GM12878 (cell line): ENCODE results near the gene NLRP6. TPM values are rescaled to one million over a fixed set of nuclear protein-coding genes. Genes with fewer than 3 reads are reported as not detected.

Experiments used
- ATAC-seq: fragments of 200-7000 bp; cut with Tn5 transposase; 3 replicates; pipeline ENCODE4 v1.9.1; 2020; ENCODE audit warnings: mild to moderate bottlenecking, moderate library complexity
- BruUV-seq: library from RNA; stranded (reverse); fragments of 400-500 nt; replicated peaks from 2 replicates; lab custom pipeline; 2021; lab: Mats Ljungman, UMichigan
- CTCF ChIA-PET: fragments of 300-600 bp; sonication (Branson Sonifier 250); formaldehyde crosslinking; extraction: SDS; loops from one replicate; lab custom pipeline; 2021; ENCODE audit warnings: inconsistent platforms; lab: Yijun Ruan, JAX
- POLR2A ChIA-PET: fragments of 350-600 bp; formaldehyde crosslinking; extraction: SDS; loops from one replicate; lab custom pipeline; 2021; ENCODE audit warnings: inconsistent platforms; lab: Charles Lee
- RAD21 ChIA-PET: fragments of 300-600 bp; sonication (Branson Sonifier 250); formaldehyde crosslinking; loops from one replicate; lab custom pipeline; 2023; ENCODE audit warnings: antibody characterized with exemption; ENCODE audit not compliant: unreplicated experiment; lab: Charles Lee
- SMC1A ChIA-PET: fragments of 300-600 bp; sonication (Branson Sonifier 250); formaldehyde crosslinking; loops from one replicate; lab custom pipeline; 2023; ENCODE audit not compliant: unreplicated experiment, uncharacterized antibody; lab: Charles Lee
- DNase-seq: peaks from one replicate; pipeline ENCODE4 v3.0.0-alpha.2; 2011; ENCODE audit warnings: low read depth, low spot score
- FAIRE-seq: peaks from 3 replicates; lab custom pipeline; 2011; peaks lifted over from hg19 to GRCh38; lab: Jason Lieb, UNC
- H2AFZ ChIP-seq: 2 replicates; pipeline ENCODE4 v1.6.0; 2011; ENCODE audit warnings: low read depth, low read length, control low read depth; ENCODE audit not compliant: control insufficient read depth
- H3K27ac ChIP-seq: 2 replicates; pipeline ENCODE4 v1.5.1; 2011; ENCODE audit warnings: control low read depth; ENCODE audit not compliant: control insufficient read depth, insufficient read depth
- H3K27me3 ChIP-seq, 2 experiments: replicated peaks in 1 of 2; 2 replicates each; pipeline versions ENCODE4 v1.6.0 to v1.6.1; 2011; ENCODE audit warnings: low read length in 1 of 2; ENCODE audit not compliant: control insufficient read depth in 2 of 2, insufficient read depth in 2 of 2
- H3K36me3 ChIP-seq, 2 experiments: 2 replicates each; pipeline ENCODE4 v1.5.1; 2011; ENCODE audit warnings: low read length in 1 of 2; ENCODE audit not compliant: control insufficient read depth in 2 of 2, insufficient read depth in 2 of 2
- H3K4me1 ChIP-seq: 2 replicates; pipeline ENCODE4 v1.6.1; 2011; ENCODE audit warnings: mild to moderate bottlenecking, low read length, moderate library complexity, mixed read lengths; ENCODE audit not compliant: control insufficient read depth, insufficient read depth
- H3K4me2 ChIP-seq: 2 replicates; pipeline ENCODE4 v1.6.0; 2011; ENCODE audit warnings: control low read depth; ENCODE audit not compliant: control insufficient read depth, insufficient read depth
- H3K4me3 ChIP-seq: fragments of 200-600 bp; sonication (generic); 2 replicates; pipeline ENCODE4 v1.5.1; 2016
- H3K79me2 ChIP-seq: 2 replicates; pipeline ENCODE4 v1.6.0; 2011; ENCODE audit warnings: low read length; ENCODE audit not compliant: control insufficient read depth, insufficient read depth
- H3K9ac ChIP-seq: 2 replicates; pipeline ENCODE4 v1.8.0; 2011; ENCODE audit warnings: low read length, control low read depth, mixed read lengths; ENCODE audit not compliant: control insufficient read depth, insufficient read depth
- H3K9me3 ChIP-seq: replicated peaks from 3 replicates; pipeline ENCODE4 v1.5.1; 2011; ENCODE audit warnings: mild to moderate bottlenecking, low read length; ENCODE audit not compliant: control insufficient read depth, insufficient read depth
- H4K20me1 ChIP-seq: 2 replicates; pipeline ENCODE4 v1.6.0; 2011; ENCODE audit not compliant: control insufficient read depth, insufficient read depth
- CEBPZ ChIP-seq: fragments of 150-350 bp; IDR thresholded peaks from 2 replicates; pipeline ENCODE4 v1.6.1; 2016; ENCODE audit warnings: low read depth, low read length
- GATAD2B ChIP-seq: fragments of 450-650 bp; conservative IDR thresholded peaks from 2 replicates; pipeline ENCODE4 v1.6.1; 2017; ENCODE audit warnings: low read depth, mild to moderate bottlenecking, moderate library complexity
- IKZF2 ChIP-seq, 2 experiments: fragments of 450-650 bp; IDR thresholded peaks; 2 replicates each; pipeline ENCODE4 v1.6.1; 2017; ENCODE audit warnings: mild to moderate bottlenecking in 2 of 2, moderate library complexity in 2 of 2
- KAT2A ChIP-seq: conservative IDR thresholded peaks from 2 replicates; pipeline ENCODE4 v1.6.1; 2011; ENCODE audit warnings: low read depth, low read length; ENCODE audit not compliant: control insufficient read depth
- NRF1 ChIP-seq: conservative IDR thresholded peaks from 2 replicates; pipeline ENCODE4 v1.6.1; 2011; ENCODE audit warnings: mild to moderate bottlenecking, low read depth, low read length, improper control_type of control experiment
- PAX8 ChIP-seq: fragments of 450-650 bp; IDR thresholded peaks from 2 replicates; pipeline ENCODE4 v1.6.1; 2017; ENCODE audit warnings: mild to moderate bottlenecking, moderate library complexity
- POLR2A ChIP-seq: IDR thresholded peaks from 2 replicates; pipeline ENCODE4 v1.6.1; 2011; ENCODE audit warnings: low read depth, mild to moderate bottlenecking, low read length
- POLR2AphosphoS2 ChIP-seq: IDR thresholded peaks from 2 replicates; pipeline ENCODE4 v1.6.1; 2011; ENCODE audit warnings: low read depth, mild to moderate bottlenecking, low read length, improper control_type of control experiment, moderate library complexity
- ZNF217 ChIP-seq: fragments of 450-650 bp; IDR thresholded peaks from 2 replicates; pipeline ENCODE4 v1.6.1; 2017; ENCODE audit warnings: antibody characterized with exemption, mild to moderate bottlenecking
- ZSCAN29 ChIP-seq: fragments of 450-650 bp; IDR thresholded peaks from 2 replicates; pipeline ENCODE4 v1.6.1; 2017; ENCODE audit warnings: mild to moderate bottlenecking, moderate library complexity
- WGBS: methylation state at CpG from one replicate; pipeline ENCODE4 v1.1.6; 2016; ENCODE audit warnings: low lambda C conversion rate; ENCODE audit not compliant: insufficient replicate concordance, insufficient coverage; ENCODE audit errors: missing lambda C conversion rate; 5-methylcytosine and 5-hydroxymethylcytosine counted together
- in situ Hi-C: fragments of 300-500 bp; cut with MboI; formaldehyde crosslinking; loops from 9 replicates; pipeline ENCODE4 v1.14.3; 2018; ENCODE audit warnings: mixed read lengths
- intact Hi-C: fragments of 100-400 bp; cut with micrococcal nuclease; formaldehyde crosslinking; loops from one replicate; pipeline ENCODE4 v1.14.2; 2022; ENCODE audit not compliant: unreplicated experiment
- polyA plus RNA-seq, 11 experiments: library from polyadenylated mRNA; depleted of rRNA in 4 of 11; unstranded in 6 of 11; stranded (reverse) in 5 of 11; fragments of >200 nt; fragmentation: Nextera tagmentation in 4 of 11; fragmentation: Illumina TruSeq in 1 of 11; extraction: Ambion mirVana in 4 of 11; extraction: Trizol in 1 of 11; gene quantifications; 1 replicate in 1 of 11; 2 replicates in 10 of 11; pipeline versions ENCODE4 v1.2.1 to v1.2.3, GENCODE V29; 2011 to 2016; ENCODE audit warnings: inconsistent platforms in 2 of 11, missing spikeins in 2 of 11, low read depth in 1 of 11
- total RNA-seq, 4 experiments: library from RNA; depleted of rRNA in 3 of 4; stranded (reverse); fragments of >200 nt in 3 of 4; fragmentation: Illumina TruSeq in 1 of 4; extraction: Trizol in 1 of 4; gene quantifications; 2 replicates each; pipeline versions ENCODE4 v1.2.1 to v1.2.3, GENCODE V29; 2013 to 2021

The NLRP6 gene
- total and polyA plus RNA-seq, 10 of the 15 experiments (the other 5 are each of a cell fraction or from before 2014, with no cell fraction given): 0.03 to 0.11 TPM; not detected in 8

GRCh38 chr11:294780-295179, 16.6 kb downstream of the NLRP6 start:
- H3K4me2 ChIP-seq: no peak overlapping the region
- in situ Hi-C loops (no loop called here), intact Hi-C loops (no loop called here)
- ChIA-PET RAD21 (interaction anchor here (0.8 kb wide), 1 partner anchor 11 kb away, joined by 3 read pairs; no protein-coding TSS in a partner anchor), SMC1A (interaction anchor here (1.2 to 1.5 kb wide), 3 partner anchors 11 to 34 kb away, joined by 3 read pairs; no protein-coding TSS in a partner anchor), POLR2A (interaction anchor here (1.5 kb wide), 1 partner anchor 10 kb away, joined by 4 read pairs; no protein-coding TSS in a partner anchor), CTCF (no interaction called here)
- no peaks in the 10 kb centered on the region; a peak in 1 of 4 replicates for H3K27me3 ChIP-seq
- no peaks in the 10 kb centered on the region for H3K4me1 ChIP-seq
- H3K9me3 ChIP-seq: no peaks in the 10 kb centered on the region
- no peaks in the 10 kb centered on the region for H3K79me2 ChIP-seq
- no peak for FAIRE-seq
- no peak overlapping the region for H3K9ac ChIP-seq
- no peak overlapping the region for H2AFZ ChIP-seq
- no peak for TF ChIP-seq PAX8
- TF ChIP-seq POLR2AphosphoS2: no peak
- TF ChIP-seq GATAD2B: no peak
- no peak for TF ChIP-seq KAT2A
- TF ChIP-seq NRF1: no peak
- no peak for DNase-seq
- no peak overlapping the region for H3K27ac ChIP-seq
- ATAC-seq: no peak
- WGBS: 83% methylated on average over 16 of the region's 16 CpGs
- no TSS peak for BruUV-seq
- H4K20me1 ChIP-seq: no peaks in the 10 kb centered on the region
- no peak overlapping the region for H3K4me3 ChIP-seq
- H3K36me3 ChIP-seq: no peaks in the 10 kb centered on the region

GRCh38 chr11:295351-296170, 17.4 kb downstream of the NLRP6 start:
- Histone ChIP-seq H3K4me1 (no peaks in the 10 kb centered on the region), H4K20me1 (no peaks in the 10 kb centered on the region), H3K4me2 (no peak overlapping the region), H3K4me3 (no peak overlapping the region), H3K79me2 (no peaks in the 10 kb centered on the region), H3K9me3 (no peaks in the 10 kb centered on the region), H3K27me3 (no peaks in the 10 kb centered on the region; a peak in 1 of 4 replicates), H2AFZ (no peak overlapping the region), H3K9ac (no peak overlapping the region), H3K27ac (no peak overlapping the region), H3K36me3 (no peaks in the 10 kb centered on the region)
- intact Hi-C loops: no loop called here
- CTCF ChIA-PET: no interaction called here
- SMC1A ChIA-PET: interaction anchor here (1.2 to 1.5 kb wide), 3 partner anchors 10 to 35 kb away, joined by 3 read pairs; no protein-coding TSS in a partner anchor
- DNase-seq: no peak
- RAD21 ChIA-PET: interaction anchor here (0.8 kb wide), 1 partner anchor 10 kb away, joined by 3 read pairs; no protein-coding TSS in a partner anchor
- no peak for ATAC-seq
- in situ Hi-C loops: no loop called here
- no peak for FAIRE-seq
- 87% methylated on average over 26 of the region's 26 CpGs for WGBS
- no TSS peak for BruUV-seq
- POLR2A ChIA-PET: no interaction called here
- TF ChIP-seq POLR2A (peak; percentile 6; the same call in 1 of the 2 replicates), ZNF217 (no peak), IKZF2 (IDR thresholded peaks at IDR 0.05) (no peak), CEBPZ (no peak), ZSCAN29 (no peak)
